D341Med (cell line): Measurements from ENCODE around the gene ANAPC2.

Experiments
- DNase-seq: peaks from one replicate; pipeline ENCODE4 v3.0.0; 2012; ENCODE audit warnings: low spot score

Gene ANAPC2

DNA sequence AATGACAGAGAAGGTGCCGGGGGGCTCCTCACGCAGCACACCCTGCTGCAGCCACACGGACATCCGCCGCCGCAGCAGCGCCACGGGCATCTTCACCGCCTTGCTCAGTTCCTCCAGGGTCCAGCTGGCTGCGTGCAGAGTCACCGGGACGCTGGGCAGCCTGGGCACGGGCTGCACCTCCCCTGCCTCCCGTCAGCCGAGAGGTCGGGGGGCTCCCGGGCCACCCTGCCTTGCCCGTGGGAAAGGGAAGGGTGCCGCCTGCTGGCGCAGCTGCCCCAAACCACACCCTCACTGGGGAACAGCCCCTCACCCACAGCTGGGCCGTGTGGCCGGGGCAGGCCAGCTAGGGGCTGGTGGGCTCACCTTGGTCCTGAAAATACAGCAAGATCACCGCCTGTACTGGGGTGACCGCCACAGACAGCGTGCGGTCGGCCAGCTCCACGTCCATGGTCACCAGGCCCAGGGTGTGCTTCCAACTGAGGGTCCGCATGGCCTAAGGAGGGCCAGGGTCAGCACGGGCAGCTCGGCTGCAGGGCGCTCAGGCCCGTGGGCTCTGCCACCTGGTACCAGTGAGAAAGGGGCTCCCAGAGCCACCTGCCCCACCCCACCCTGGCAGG is 12.9 kb downstream of the ANAPC2 start:
- peak; percentile 76 for DNase-seq

GRCh38 chr9:137174722-137175293 is 13.6 kb downstream of the ANAPC2 start:
- no peak for DNase-seq

DNA sequence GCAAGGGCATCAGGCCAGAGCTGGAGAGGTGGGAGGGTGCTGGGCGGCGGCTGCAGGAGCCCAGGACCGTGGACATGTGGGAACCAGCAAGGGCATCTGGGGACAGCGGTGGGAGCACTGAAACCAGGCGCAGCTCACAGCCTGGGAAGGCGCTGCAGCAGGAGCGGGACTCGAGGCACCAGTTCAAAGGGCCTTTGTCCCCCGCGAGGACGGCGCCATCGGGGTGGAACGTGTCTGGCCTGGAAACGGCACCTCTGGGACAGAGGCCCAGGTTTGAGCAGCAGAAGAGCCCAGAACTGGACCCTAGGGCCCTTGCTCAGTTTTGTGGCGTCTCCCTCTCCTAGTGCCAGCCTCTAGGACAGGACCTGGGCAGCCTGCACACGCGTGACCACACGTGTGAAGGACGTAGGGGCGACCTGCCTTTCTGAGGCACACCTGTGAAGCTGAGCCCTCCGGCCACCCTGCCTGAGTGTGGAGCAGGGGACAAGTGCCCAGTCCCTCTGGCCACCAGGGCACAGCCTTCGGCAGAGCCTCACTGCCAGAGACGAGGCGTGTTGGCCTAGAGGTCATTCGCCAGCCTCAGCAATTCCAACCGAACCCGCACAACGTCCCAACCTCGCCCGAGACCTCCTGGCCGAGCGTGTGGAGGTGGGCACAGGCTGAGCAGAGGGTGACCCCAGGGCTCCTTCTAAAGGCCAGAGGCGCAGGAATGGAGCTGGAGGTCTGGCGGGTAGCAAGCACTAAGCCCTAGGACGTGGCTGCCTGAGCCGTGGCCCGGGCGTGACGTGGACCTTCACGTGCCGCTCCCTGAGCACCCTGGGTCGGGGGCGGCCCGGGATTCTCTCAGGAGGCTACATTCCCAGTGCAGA is 14.3 kb downstream of the ANAPC2 start:
- no peak for DNase-seq

DNA sequence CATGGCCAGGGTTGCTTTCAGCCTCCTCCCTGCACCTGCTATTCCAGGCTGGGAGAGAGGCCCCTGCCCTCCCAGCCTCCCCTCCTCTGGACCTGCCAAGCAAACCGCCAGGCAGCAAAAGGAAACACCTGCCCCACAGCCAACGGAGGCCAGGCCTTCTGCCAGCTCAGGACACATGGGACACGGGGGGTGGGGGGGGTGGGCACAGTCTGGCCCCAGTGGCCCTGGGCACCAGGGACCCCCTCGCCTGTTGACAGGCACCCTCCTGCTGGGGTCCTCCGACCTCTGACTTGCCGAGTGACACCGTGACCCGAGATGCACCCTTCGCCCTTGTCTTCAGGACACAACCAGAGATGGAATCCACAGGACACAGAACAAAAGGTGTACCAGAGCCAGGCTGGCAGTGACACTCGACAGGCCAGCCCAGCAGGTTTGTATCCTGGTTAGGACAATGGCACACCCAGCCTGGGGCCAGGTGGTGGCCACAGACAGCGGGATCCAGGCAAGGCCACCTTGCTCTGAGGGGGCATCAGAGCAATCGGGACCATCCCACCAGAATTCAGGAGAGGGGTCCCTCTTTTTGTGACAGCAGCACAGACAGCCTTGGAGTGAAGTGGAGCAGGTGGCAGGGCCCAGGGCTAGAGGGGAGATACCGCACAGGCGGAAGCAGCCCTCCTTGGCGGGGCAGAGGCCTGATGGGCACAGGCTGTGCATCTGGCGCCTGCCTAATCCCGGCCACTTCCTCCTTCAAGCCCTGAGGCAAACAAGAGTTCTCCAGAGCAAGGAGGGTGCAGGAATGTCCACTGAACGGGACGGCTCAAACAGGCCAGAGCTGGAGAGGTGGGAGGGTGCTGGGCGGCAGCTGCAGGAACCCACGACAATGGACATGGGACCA is 15.2 kb downstream of the ANAPC2 start:
- peak; percentile 48 for DNase-seq

DNA sequence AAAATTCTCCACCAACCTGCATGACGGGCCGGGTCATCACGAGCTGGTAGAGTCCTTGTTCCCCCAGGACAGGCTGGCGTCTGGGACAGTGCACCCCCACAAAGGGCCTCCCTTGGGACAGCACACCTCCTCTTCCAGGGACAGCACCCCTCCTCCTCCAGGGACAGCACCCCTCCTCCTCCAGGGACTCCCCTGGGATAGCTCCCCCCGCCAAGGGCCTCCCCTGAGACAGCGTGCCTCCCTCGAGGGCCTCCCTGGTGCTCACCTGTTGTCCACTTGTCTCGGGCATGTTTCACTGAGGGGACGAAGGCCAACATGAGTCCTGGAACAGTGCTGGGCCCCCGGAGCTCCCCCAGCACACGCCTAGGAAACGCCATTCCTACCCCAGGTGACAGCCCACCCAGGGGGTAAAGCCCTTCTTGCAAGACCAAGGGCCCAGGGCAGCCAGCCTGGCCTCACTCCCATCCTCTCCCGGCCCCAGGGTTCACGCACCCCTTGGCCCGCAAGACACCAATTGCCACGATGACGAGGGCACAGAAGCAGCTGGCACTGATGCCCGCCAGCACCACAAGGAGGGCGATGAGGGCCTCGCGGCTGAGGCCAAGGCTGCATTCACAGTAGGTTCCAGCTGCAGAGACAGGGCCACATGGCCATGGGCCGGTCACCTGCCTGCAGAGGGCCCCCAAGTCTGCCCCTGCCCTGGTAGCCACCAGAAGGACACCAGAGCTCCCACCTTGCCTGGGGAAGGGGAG is 17.0 kb downstream of the ANAPC2 start:
- DNase-seq = no peak

GRCh38 chr9:137170486-137171148 is 17.7 kb downstream of the ANAPC2 start:
- no peak for DNase-seq

DNA sequence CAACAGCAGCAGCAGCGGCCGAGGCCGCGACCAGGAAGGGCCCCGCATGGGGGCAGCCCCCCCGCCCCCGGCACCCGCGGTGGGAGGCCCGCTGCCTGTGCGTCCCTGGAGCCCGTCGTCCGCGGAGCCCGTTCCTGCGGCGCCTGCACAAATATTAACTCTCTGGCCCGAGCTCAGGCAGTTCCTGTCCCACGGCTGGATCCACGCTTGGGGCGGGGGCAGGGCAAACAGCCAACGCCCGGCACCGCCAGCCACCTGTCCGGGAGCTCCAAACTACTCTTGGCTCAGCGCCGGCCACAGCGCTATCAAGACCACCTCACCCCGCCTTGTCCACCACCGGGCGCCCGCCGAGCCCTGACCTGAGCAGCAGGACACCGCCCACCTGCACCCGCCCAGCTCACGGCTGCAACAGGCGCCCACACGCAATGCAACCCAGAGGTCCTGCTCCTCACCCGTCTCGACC is 18.4 kb downstream of the ANAPC2 start, which contains the start of gene LRRC26:
Gene LRRC26 (minus strand): TSS at position 156 of the 463 bp plus-strand sequence. CDS start 108 bp downstream, at position 48.
- DNase-seq = no peak

- DNase-seq = peak; percentile 91
These were observed 19.2 kb downstream of the ANAPC2 start for GRCh38 chr9:137168904-137169856.

DNA sequence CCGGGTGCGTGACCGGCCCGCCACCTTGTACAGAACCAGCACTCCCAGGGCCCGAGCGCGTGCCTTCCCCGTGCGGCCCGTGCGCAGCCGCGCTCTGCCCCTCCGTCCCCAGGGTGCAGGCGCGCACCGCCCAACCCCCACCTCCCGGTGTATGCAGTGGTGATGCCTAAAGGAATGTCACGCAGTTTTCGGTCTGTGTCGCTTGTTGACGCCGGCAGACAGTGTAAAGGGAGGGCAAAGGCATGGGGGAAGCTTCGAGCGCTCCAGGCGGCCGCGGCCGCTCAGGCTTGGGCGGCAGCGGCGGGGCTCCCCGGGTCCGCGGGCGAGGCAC is 19.8 kb downstream of the ANAPC2 start:
- peak; percentile 68 for DNase-seq

GRCh38 chr9:137167747-137168572 is 20.4 kb downstream of the ANAPC2 start:
- DNase-seq = peak; percentile 71

DNA sequence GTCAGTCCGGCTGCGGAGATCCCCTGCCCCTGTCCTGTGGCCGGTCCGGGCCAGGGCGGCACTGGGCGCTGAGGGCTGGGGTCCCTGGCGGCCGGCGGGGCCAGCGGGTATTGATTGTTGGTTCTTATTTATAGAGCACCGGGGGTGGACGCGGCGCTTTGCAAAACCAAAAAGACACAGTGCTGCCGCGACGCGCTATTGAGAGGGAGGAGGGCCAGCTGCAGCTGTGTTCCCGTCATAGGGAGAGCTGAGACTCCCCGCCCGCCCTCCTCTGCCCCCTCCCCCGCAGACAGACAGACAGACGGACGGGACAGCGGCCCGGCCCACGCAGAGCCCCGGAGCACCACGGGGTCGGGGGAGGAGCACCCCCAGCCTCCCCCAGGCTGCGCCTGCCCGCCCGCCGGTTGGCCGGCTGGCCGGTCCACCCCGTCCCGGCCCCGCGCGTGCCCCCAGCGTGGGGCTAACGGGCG is 21.0 kb downstream of the ANAPC2 start:
- no peak for DNase-seq

DNA sequence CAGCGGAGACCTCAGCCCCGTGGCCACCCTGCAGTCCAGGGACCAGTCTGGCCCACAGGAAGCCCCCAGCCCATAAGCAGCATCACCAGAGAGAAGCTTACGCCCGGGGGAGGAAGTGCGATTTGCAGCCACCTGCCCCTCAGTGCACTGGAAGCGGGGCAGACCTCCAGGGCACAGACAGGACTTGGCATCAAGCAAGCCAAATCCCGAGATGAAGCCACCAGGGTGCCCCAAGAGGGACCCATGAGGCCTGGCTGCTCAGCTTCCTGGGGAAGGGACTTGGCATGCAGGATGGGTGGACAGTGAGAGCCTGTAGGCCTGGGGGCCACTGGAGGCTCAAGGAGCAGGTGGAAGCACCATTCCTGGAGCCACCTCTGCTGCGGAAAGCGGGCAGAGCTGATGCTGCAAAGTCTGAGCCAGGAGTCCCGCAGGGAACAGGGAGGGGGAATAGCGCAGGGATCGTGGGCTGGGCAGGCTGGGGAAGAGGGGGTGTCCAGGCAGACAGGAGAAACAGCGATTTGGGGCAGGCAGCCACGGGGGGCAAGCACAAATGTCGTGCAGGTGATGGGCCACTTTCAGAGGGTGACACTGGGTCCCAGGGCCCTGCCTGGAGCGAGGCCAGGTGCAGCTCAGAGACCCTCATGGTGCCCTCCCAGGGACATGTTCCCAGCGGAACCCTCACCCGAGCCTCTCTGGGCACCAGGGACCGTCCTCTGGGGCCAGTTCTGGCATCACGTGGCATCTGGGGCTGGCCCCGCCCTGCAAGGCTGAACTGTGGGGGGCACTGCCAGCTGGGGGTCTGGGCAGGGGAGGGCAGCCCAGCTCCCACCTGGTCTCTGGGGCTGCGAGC is 21.8 kb downstream of the ANAPC2 start:
- DNase-seq = no peak

- DNase-seq = no peak
These were observed 23.0 kb downstream of the ANAPC2 start for GRCh38 chr9:137165250-137165836.

GRCh38 chr9:137164370-137165249 is 23.8 kb downstream of the ANAPC2 start:
- no peak for DNase-seq

GRCh38 chr9:137163805-137164204 is 24.6 kb downstream of the ANAPC2 start:
- DNase-seq = no peak

- no peak for DNase-seq
These were observed 25.0 kb downstream of the ANAPC2 start for GRCh38 chr9:137163365-137163715.
